ENCODE data around the gene RECK. TPM values are rescaled to one million over a fixed set of nuclear protein-coding genes. Genes with fewer than 3 reads are reported as not detected.

RECK gene
- total RNA-seq, 5 donors from 2014 or later (not counting 1 experiment from before 2014, with no cell fraction given), result 8.9 to 11.4 (median 9.9) TPM

DNA sequence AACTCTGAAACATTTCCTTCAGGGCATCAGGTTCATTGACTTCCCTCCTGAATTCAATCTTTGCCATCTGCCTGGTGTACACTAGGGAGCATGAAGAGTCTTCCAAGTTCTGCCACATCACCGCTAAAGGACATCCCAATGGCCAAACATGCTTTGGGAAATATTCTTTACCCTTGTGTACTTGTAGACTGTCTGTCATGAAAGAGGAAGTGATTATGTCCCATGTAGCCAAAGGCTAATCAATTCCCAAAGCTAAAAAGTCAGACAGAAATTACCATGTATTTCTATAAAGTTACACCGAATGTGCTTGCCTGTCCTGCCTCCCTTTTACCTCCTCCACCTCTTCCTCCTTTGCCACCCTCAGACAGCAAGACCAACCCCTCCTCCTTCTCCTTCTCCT, 28.9 kb upstream of the RECK start:
- Mint-ChIP-seq H3K9me3 (peaks cover 0 to 8% (median 0%) of the 10 kb centered on the region in 3 donors), H3K27ac (no peak overlapping the region), H3K4me1 (peaks cover 12 to 20% (median 19%) of the 10 kb centered on the region in 3 donors), H3K4me3 (no peak overlapping the region), H3K27me3 (peaks cover 26 to 32% of the 10 kb centered on the region in 2 donors), H3K36me3 (no peaks in the 10 kb centered on the region)
- ChIA-PET CTCF (interaction anchor here (0.6 to 2.0 kb wide), 12 partner anchors 8 to 1108 kb away, joined by 3 to 11 read pairs (median 3); no protein-coding TSS in a partner anchor), POLR2A (no interaction called here)
- WGBS (ENCODE audit: insufficient coverage), result no CpG with 5 or more reads among the region's 2 CpGs
- peaks cover 0 to 10% of the 10 kb centered on the region in 2 experiments for H3K4me1 ChIP-seq (ENCODE audit: control insufficient read depth in 1 of 2, extremely low read depth in 1 of 2, insufficient read depth in 2 of 2, low read length in 2 of 2)
- H3K4me3 ChIP-seq (ENCODE audit: control insufficient read depth in 1 of 2, extremely low read depth in 1 of 2, low read length in 1 of 2), result no peak overlapping the region
- peaks cover 0 to 22% of the 10 kb centered on the region in 2 experiments for H3K27me3 ChIP-seq (replicated peaks in 1 of 2; ENCODE audit: control insufficient read depth in 2 of 2, extremely low read depth in 1 of 2, insufficient read depth in 2 of 2, low read length in 1 of 2)
- H3K27ac ChIP-seq (ENCODE audit: low read length), result no peak overlapping the region
- DNase-seq (no peak), ATAC-seq (replicated peaks in 1 of 4) (no peak)
- no peaks in the 10 kb centered on the region for H3K36me3 ChIP-seq (ENCODE audit: control insufficient read depth in 2 of 2, extremely low read depth in 1 of 2, insufficient read depth in 1 of 2, low read length in 1 of 2)
- H3K9me3 ChIP-seq, result no peaks in the 10 kb centered on the region

DNA sequence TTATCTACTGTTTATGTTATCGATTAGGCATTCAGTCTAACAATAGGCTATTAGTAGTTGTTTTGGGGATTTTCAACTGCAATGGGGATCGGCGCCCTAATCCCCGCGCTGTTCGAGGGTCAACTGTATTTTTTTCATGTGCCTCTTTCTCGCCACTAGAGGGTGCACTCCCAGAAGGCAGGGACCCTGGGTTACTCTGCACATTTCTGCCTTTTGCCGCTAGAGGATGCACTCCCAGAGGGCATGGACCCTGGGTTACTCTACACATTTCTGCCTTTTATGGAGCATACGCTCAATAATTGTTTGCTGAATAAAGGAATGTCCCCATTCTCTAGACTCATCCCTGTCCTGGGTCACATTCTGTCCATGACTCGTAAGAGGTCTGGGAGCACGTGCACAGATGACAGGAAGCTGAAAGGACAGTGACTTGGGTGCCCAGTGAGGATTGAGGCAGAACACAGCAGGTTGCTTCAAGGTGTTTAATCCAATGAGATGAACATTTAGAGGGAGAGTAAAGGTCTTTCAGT, 27.9 kb upstream of the RECK start:
- ChIA-PET POLR2A (interaction anchor here in 1 of 2 donors (0.6 kb wide), 1 partner anchor 9 kb away, joined by 3 read pairs; no protein-coding TSS in a partner anchor), CTCF (interaction anchor here (0.6 to 2.0 kb wide), 10 partner anchors 9 to 411 kb away, joined by 3 to 11 read pairs (median 4); no protein-coding TSS in a partner anchor)
- ATAC-seq (replicated peaks in 1 of 4), result peak; percentile 90 to 99 (median 98)
- H3K4me3 ChIP-seq (ENCODE audit: control insufficient read depth in 1 of 2, extremely low read depth in 1 of 2, low read length in 1 of 2), result no peak overlapping the region
- DNase-seq, result peak; percentile 21 to 84 (median 57)
- H3K4me1 ChIP-seq (ENCODE audit: control insufficient read depth in 1 of 2, extremely low read depth in 1 of 2, insufficient read depth in 2 of 2, low read length in 2 of 2), result peaks cover 0 to 10% of the 10 kb centered on the region in 2 experiments
- H3K9me3 ChIP-seq, result no peaks in the 10 kb centered on the region
- no peak overlapping the region for H3K27ac ChIP-seq (ENCODE audit: low read length)
- no peaks in the 10 kb centered on the region for H3K36me3 ChIP-seq (ENCODE audit: control insufficient read depth in 2 of 2, extremely low read depth in 1 of 2, insufficient read depth in 1 of 2, low read length in 1 of 2)
- Mint-ChIP-seq H3K4me3 (no peak overlapping the region), H3K27ac (no peak overlapping the region), H3K36me3 (no peaks in the 10 kb centered on the region), H3K4me1 (peaks cover 12 to 20% (median 19%) of the 10 kb centered on the region in 3 donors), H3K27me3 (peaks cover 24 to 28% of the 10 kb centered on the region in 2 donors), H3K9me3 (peaks cover 0 to 8% (median 0%) of the 10 kb centered on the region in 3 donors)
- H3K27me3 ChIP-seq (replicated peaks in 1 of 2; ENCODE audit: control insufficient read depth in 2 of 2, extremely low read depth in 1 of 2, insufficient read depth in 2 of 2, low read length in 1 of 2), result peaks cover 0 to 22% of the 10 kb centered on the region in 2 experiments
- WGBS (ENCODE audit: insufficient coverage), result 3% methylated on average over 8 of the region's 11 CpGs

DNA sequence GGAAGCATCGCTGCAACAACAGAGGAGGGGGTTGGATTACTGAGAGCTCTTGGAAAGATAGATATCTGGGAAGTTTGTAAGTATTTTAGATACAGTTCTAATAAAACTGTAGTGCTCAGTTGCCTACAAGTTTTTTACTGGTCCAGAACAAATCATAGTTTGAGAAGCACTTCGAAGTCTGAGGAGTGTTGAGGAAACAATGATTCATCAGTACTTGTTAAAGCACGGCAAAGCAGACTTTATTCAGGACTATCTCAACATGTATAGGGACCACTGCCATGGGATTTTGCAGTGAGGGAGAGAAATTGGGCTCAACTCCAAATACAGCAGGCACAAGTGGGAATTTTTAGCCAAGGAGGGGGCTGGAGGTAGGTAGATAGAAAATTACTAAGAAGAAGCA, 25.3 kb upstream of the RECK start:
- H3K27ac Mint-ChIP-seq, result no peak overlapping the region
- H3K9me3 Mint-ChIP-seq, result no peaks in the 10 kb centered on the region
- peaks cover 0 to 10% of the 10 kb centered on the region in 2 experiments for H3K4me1 ChIP-seq (ENCODE audit: control insufficient read depth in 1 of 2, extremely low read depth in 1 of 2, insufficient read depth in 2 of 2, low read length in 2 of 2)
- no peaks in the 10 kb centered on the region for H3K36me3 Mint-ChIP-seq
- H3K27ac ChIP-seq (ENCODE audit: low read length), result no peak overlapping the region
- H3K36me3 ChIP-seq (ENCODE audit: control insufficient read depth in 2 of 2, extremely low read depth in 1 of 2, insufficient read depth in 1 of 2, low read length in 1 of 2), result no peaks in the 10 kb centered on the region
- no peak for DNase-seq
- WGBS (ENCODE audit: insufficient coverage), result 63% methylated on average over 2 of the region's 3 CpGs
- no peak for ATAC-seq (replicated peaks in 1 of 4)
- ChIA-PET POLR2A (no interaction called here), CTCF (interaction anchor here in 1 of 2 donors (0.6 kb wide), 2 partner anchors 155 to 1594 kb away, joined by 3 to 7 read pairs; no protein-coding TSS in a partner anchor)
- H3K4me3 Mint-ChIP-seq, result no peak overlapping the region
- H3K4me3 ChIP-seq (ENCODE audit: control insufficient read depth in 1 of 2, extremely low read depth in 1 of 2, low read length in 1 of 2), result no peak overlapping the region
- peaks cover 17 to 18% of the 10 kb centered on the region in 2 donors for H3K27me3 Mint-ChIP-seq
- H3K4me1 Mint-ChIP-seq, result peaks cover 12 to 20% (median 19%) of the 10 kb centered on the region in 3 donors
- no peaks in the 10 kb centered on the region for H3K9me3 ChIP-seq
- H3K27me3 ChIP-seq (replicated peaks in 1 of 2; ENCODE audit: control insufficient read depth in 2 of 2, extremely low read depth in 1 of 2, insufficient read depth in 2 of 2, low read length in 1 of 2), result peaks cover 0 to 22% of the 10 kb centered on the region in 2 experiments

DNA sequence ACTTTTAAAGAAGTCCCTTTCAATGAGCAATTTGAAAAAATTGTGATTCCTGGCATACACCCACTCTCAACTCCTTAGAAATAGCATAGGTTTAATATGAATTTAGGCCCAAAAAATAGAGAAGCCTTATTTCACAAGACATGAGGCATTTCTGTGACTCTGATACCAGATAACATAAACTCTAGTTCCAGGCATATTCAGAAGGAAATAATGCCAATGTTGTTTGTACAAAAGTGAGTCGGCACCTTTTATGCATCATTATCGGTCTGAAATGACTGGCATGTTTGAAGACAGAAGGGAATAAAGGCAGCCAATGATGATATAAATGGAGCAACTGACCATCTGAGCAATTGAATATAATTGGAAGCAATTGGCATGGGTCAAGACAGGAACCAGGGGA, 19.4 kb upstream of the RECK start:
- Mint-ChIP-seq H3K27me3 (peaks cover 4 to 6% of the 10 kb centered on the region in 2 donors), H3K4me3 (no peak overlapping the region), H3K27ac (no peak overlapping the region), H3K36me3 (no peaks in the 10 kb centered on the region), H3K4me1 (no peaks in the 10 kb centered on the region), H3K9me3 (no peaks in the 10 kb centered on the region)
- ChIA-PET CTCF (no interaction called here), POLR2A (no interaction called here)
- Histone ChIP-seq H3K4me3 (ENCODE audit: control insufficient read depth in 1 of 2, extremely low read depth in 1 of 2, low read length in 1 of 2) (no peak overlapping the region), H3K36me3 (ENCODE audit: control insufficient read depth in 2 of 2, extremely low read depth in 1 of 2, insufficient read depth in 1 of 2, low read length in 1 of 2) (no peaks in the 10 kb centered on the region), H3K27ac (ENCODE audit: low read length) (no peak overlapping the region), H3K9me3 (no peaks in the 10 kb centered on the region), H3K4me1 (ENCODE audit: control insufficient read depth in 1 of 2, extremely low read depth in 1 of 2, insufficient read depth in 2 of 2, low read length in 2 of 2) (no peaks in the 10 kb centered on the region), H3K27me3 (replicated peaks in 1 of 2; ENCODE audit: control insufficient read depth in 2 of 2, extremely low read depth in 1 of 2, insufficient read depth in 2 of 2, low read length in 1 of 2) (no peaks in the 10 kb centered on the region)
- no peak for ATAC-seq (replicated peaks in 1 of 4)
- 89% methylated on average over 2 of the region's 2 CpGs for WGBS (ENCODE audit: insufficient coverage)
- DNase-seq, result no peak

DNA sequence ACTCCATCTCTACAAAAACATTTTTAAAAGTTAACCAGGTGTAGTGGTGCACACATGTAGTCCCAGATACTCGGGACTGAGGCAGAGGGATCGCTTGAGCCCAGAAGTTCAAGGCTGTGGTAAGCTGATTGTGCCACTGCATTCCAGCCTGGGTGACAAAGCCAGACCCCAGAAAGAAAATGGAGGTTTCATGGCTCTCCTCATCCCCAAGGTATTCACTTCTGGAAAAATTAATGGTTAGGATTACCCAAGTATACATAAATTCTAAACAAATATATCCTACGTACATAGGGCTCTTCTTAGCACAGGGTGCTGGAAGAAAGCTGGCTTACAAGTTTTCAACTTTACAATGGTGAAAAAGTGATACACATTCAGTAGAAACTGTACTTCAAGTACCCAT, 18.6 kb upstream of the RECK start:
- Histone ChIP-seq H3K9me3 (no peaks in the 10 kb centered on the region), H3K36me3 (ENCODE audit: control insufficient read depth in 2 of 2, extremely low read depth in 1 of 2, insufficient read depth in 1 of 2, low read length in 1 of 2) (no peaks in the 10 kb centered on the region), H3K4me3 (ENCODE audit: control insufficient read depth in 1 of 2, extremely low read depth in 1 of 2, low read length in 1 of 2) (no peak overlapping the region), H3K27me3 (replicated peaks in 1 of 2; ENCODE audit: control insufficient read depth in 2 of 2, extremely low read depth in 1 of 2, insufficient read depth in 2 of 2, low read length in 1 of 2) (no peaks in the 10 kb centered on the region), H3K4me1 (ENCODE audit: control insufficient read depth in 1 of 2, extremely low read depth in 1 of 2, insufficient read depth in 2 of 2, low read length in 2 of 2) (no peaks in the 10 kb centered on the region), H3K27ac (ENCODE audit: low read length) (no peak overlapping the region)
- Mint-ChIP-seq H3K36me3 (no peaks in the 10 kb centered on the region), H3K4me1 (peaks cover 0 to 1% (median 0%) of the 10 kb centered on the region in 3 donors), H3K27ac (no peak overlapping the region), H3K9me3 (no peaks in the 10 kb centered on the region), H3K27me3 (peaks cover 4 to 6% of the 10 kb centered on the region in 2 donors), H3K4me3 (no peak overlapping the region)
- 100% methylated on average over 1 of the region's 3 CpGs for WGBS (ENCODE audit: insufficient coverage)
- ChIA-PET POLR2A (no interaction called here), CTCF (interaction anchor here in 1 of 2 donors (1.0 kb wide), 1 partner anchor 11 kb away, joined by 3 read pairs; no protein-coding TSS in a partner anchor)
- ATAC-seq (replicated peaks in 1 of 4) (no peak), DNase-seq (no peak)

DNA sequence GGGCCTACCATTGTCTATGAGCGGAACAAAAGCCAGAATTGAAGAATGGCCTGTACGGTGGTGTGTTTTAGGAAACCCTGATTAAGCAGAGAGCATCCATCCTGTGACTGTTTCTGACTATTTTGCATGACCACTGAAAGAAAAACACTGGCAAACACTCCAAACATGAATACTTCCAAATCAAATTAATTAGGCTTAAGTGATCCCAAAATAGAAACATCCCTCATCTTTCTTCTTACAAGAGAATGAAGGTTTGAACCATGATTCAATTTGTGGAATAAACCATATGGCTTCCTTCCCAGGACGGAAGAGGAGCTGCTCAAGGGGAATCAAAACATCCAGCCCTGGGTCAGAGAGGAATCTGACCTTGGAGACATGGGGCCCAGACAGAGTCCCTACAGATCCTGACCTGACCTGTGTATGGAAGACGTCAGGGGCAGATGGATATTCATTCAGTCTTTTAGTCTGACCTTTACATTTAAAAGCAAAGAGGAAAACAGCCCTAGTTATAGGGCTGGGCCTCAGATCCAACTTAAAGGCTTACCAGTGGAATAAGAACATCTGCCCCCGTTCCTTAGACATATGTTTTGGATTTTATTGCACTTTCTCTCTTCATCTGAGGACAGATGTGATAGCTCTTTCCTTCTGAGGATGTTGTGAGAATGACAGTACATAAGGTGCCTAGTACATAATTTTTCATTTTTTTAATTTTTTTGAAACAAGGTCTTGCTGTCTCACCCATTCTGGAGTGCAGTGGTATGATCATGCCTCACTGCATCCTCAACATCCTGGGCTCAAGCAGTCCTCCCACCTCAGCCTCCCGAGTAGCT, 17.6 kb upstream of the RECK start:
- Histone ChIP-seq H3K27ac (ENCODE audit: low read length) (no peak overlapping the region), H3K4me3 (ENCODE audit: control insufficient read depth in 1 of 2, extremely low read depth in 1 of 2, low read length in 1 of 2) (no peak overlapping the region), H3K9me3 (no peaks in the 10 kb centered on the region), H3K27me3 (replicated peaks in 1 of 2; ENCODE audit: control insufficient read depth in 2 of 2, extremely low read depth in 1 of 2, insufficient read depth in 2 of 2, low read length in 1 of 2) (no peaks in the 10 kb centered on the region), H3K4me1 (ENCODE audit: control insufficient read depth in 1 of 2, extremely low read depth in 1 of 2, insufficient read depth in 2 of 2, low read length in 2 of 2) (peaks cover 0 to 2% of the 10 kb centered on the region in 2 experiments), H3K36me3 (ENCODE audit: control insufficient read depth in 2 of 2, extremely low read depth in 1 of 2, insufficient read depth in 1 of 2, low read length in 1 of 2) (no peaks in the 10 kb centered on the region)
- ChIA-PET POLR2A (no interaction called here), CTCF (interaction anchor here in 1 of 2 donors (1.0 kb wide), 1 partner anchor 12 kb away, joined by 3 read pairs; no protein-coding TSS in a partner anchor)
- no peaks in the 10 kb centered on the region for H3K36me3 Mint-ChIP-seq
- H3K4me3 Mint-ChIP-seq, result no peak overlapping the region
- WGBS (ENCODE audit: insufficient coverage), result 91% methylated on average over 4 of the region's 6 CpGs
- H3K9me3 Mint-ChIP-seq, result no peaks in the 10 kb centered on the region
- peak overlapping the region in 1 of 2 donors; percentile 76 for H3K27ac Mint-ChIP-seq
- ATAC-seq (replicated peaks in 1 of 4) (no peak), DNase-seq (no peak)
- H3K27me3 Mint-ChIP-seq, result peaks cover 0 to 6% of the 10 kb centered on the region in 2 donors
- H3K4me1 Mint-ChIP-seq, result peaks cover 0 to 6% (median 1%) of the 10 kb centered on the region in 3 donors

Measured in T-cell (primary cell).